Kasumi-1 (cell line): ENCODE measurements around the gene TCIRG1.
"Not testable (repeated sequence)": the region's sequence is repeated elsewhere in the genome, so short reads cannot be mapped to it uniquely, and the experiment has no call there.

Source experiments
- DNase-seq, 2 experiments: peaks; one replicate each; lab custom pipeline; 2025; lab: John Stamatoyannopoulos, UW

The TCIRG1 gene

GRCh38 chr11:68083517-68083916 is 44.7 kb downstream of the TCIRG1 start:
- no peak for DNase-seq

GRCh38 chr11:68089679-68090078 is 50.9 kb downstream of the TCIRG1 start:
- DNase-seq: no peak

GRCh38 chr11:68090287-68090686 is 51.5 kb downstream of the TCIRG1 start:
- DNase-seq: no peak

GRCh38 chr11:68090706-68091105 is 51.9 kb downstream of the TCIRG1 start:
- peak; percentile 53 to 56 for DNase-seq

- no peak for DNase-seq
These were observed 53.6 kb downstream of the TCIRG1 start for GRCh38 chr11:68092411-68092810.

GRCh38 chr11:68092946-68093345 is 54.1 kb downstream of the TCIRG1 start:
- DNase-seq: not testable (repeated sequence)

- no peak for DNase-seq
These were observed 54.7 kb downstream of the TCIRG1 start for GRCh38 chr11:68093565-68093964.

GRCh38 chr11:68096962-68097361 is 58.1 kb downstream of the TCIRG1 start:
- no peak for DNase-seq

- DNase-seq: no peak
These were observed 60.2 kb downstream of the TCIRG1 start for GRCh38 chr11:68099057-68099456.

GRCh38 chr11:68099474-68100405 is 60.9 kb downstream of the TCIRG1 start:
- DNase-seq: no peak
